Neutrophil (primary cell): Measurements from ENCODE around the gene CD163L1.

ENCODE experiments used
- H3K27ac ChIP-seq: fragments of 200-600 bp; sonication (generic); 2 replicates; pipeline ENCODE4 v1.5.1; 2016; ENCODE audit warnings: mild to moderate bottlenecking, moderate library complexity
- H3K27me3 ChIP-seq: fragments of 200-600 bp; sonication (generic); 2 replicates; pipeline ENCODE4 v1.6.0; 2016; ENCODE audit warnings: mild to moderate bottlenecking
- H3K36me3 ChIP-seq: fragments of 200-600 bp; sonication (generic); 2 replicates; pipeline ENCODE4 v1.5.1; 2017
- H3K4me1 ChIP-seq, 2 experiments: fragments of 200-600 bp in 1 of 2; sonication (generic) in 1 of 2; 1 replicate in 1 of 2; 2 replicates in 1 of 2; pipeline versions ENCODE4 v1.5.1 to v1.6.1; 2013 to 2016; ENCODE audit warnings: low read depth in 1 of 2, low read length in 1 of 2, mild to moderate bottlenecking in 1 of 2, moderate library complexity in 1 of 2; ENCODE audit not compliant: control insufficient read depth in 1 of 2, insufficient read depth in 1 of 2
- H3K4me3 ChIP-seq, 2 experiments: fragments of 200-600 bp in 1 of 2; sonication (generic) in 1 of 2; 1 replicate in 1 of 2; 2 replicates in 1 of 2; pipeline ENCODE4 v1.5.1; 2013 to 2016; ENCODE audit warnings: low read depth in 1 of 2, low read length in 1 of 2, mild to moderate bottlenecking in 1 of 2, moderate library complexity in 1 of 2
- H3K9me3 ChIP-seq: fragments of 200-600 bp; sonication (generic); 2 replicates; pipeline ENCODE4 v1.5.1; 2016
- CTCF ChIP-seq: fragments of 200-600 bp; sonication (generic); IDR thresholded peaks from 2 replicates; pipeline ENCODE4 v1.5.1; 2016; ENCODE audit warnings: antibody characterized with exemption

Gene CD163L1

GRCh38 chr12:7444076-7444475 lies at the start of gene CD163L1:
Gene CD163L1 (minus strand): TSS chr12:7444153. CDS start chr12:7444127, 26 bp downstream.
- no peak for TF ChIP-seq CTCF
- peaks cover 7 to 11% of the 10 kb centered on the region in 2 experiments for H3K4me1 ChIP-seq
- no peaks in the 10 kb centered on the region for H3K36me3 ChIP-seq
- H3K27me3 ChIP-seq, result peaks cover 42% of the 10 kb centered on the region
- no peak within 1 kb of the TSS for H3K4me3 ChIP-seq
- no peaks in the 10 kb centered on the region for H3K9me3 ChIP-seq
- H3K27ac ChIP-seq, result no peak within 1 kb of the TSS

- peaks cover 66% of the 10 kb centered on the region for H3K27me3 ChIP-seq
- no peaks in the 10 kb centered on the region for H3K36me3 ChIP-seq
- no peak for TF ChIP-seq CTCF
Measured at GRCh38 chr12:7493006-7493405, 49.1 kb upstream of the CD163L1 start.

GRCh38 chr12:7486512-7486911 lies 42.6 kb upstream of the CD163L1 start:
- Histone ChIP-seq H3K27me3 (peaks cover 22% of the 10 kb centered on the region), H3K36me3 (no peaks in the 10 kb centered on the region), H3K27ac (no peak overlapping the region), H3K4me3 (no peak overlapping the region), H3K4me1 (no peaks in the 10 kb centered on the region), H3K9me3 (no peaks in the 10 kb centered on the region)
- no peak for TF ChIP-seq CTCF

More at GRCh38 chr12:7493006-7493405, 49.1 kb upstream of the CD163L1 start:
- Histone ChIP-seq H3K4me1 (no peaks in the 10 kb centered on the region), H3K4me3 (no peak overlapping the region), H3K9me3 (no peaks in the 10 kb centered on the region), H3K27ac (no peak overlapping the region)

- no peak overlapping the region for H3K4me3 ChIP-seq
- no peak overlapping the region for H3K27ac ChIP-seq
- H3K4me1 ChIP-seq, result no peaks in the 10 kb centered on the region
- H3K36me3 ChIP-seq, result no peaks in the 10 kb centered on the region
- no peak for TF ChIP-seq CTCF
- H3K9me3 ChIP-seq, result no peaks in the 10 kb centered on the region
- H3K27me3 ChIP-seq, result peaks cover 10% of the 10 kb centered on the region
Measured at GRCh38 chr12:7485095-7485494, 41.1 kb upstream of the CD163L1 start.

- no peak for TF ChIP-seq CTCF
- Histone ChIP-seq H3K4me1 (no peaks in the 10 kb centered on the region), H3K9me3 (no peaks in the 10 kb centered on the region), H3K27me3 (peaks cover 9% of the 10 kb centered on the region), H3K36me3 (no peaks in the 10 kb centered on the region), H3K27ac (no peak overlapping the region), H3K4me3 (no peak overlapping the region)
Measured at GRCh38 chr12:7483343-7483742, 39.4 kb upstream of the CD163L1 start.

- TF ChIP-seq CTCF, result no peak
- H3K27me3 ChIP-seq, result no peaks in the 10 kb centered on the region
- no peaks in the 10 kb centered on the region for H3K9me3 ChIP-seq
- H3K4me3 ChIP-seq, result no peak overlapping the region
- H3K27ac ChIP-seq, result no peak overlapping the region
- H3K4me1 ChIP-seq, result no peaks in the 10 kb centered on the region
- H3K36me3 ChIP-seq, result no peaks in the 10 kb centered on the region
Measured at GRCh38 chr12:7479771-7480170, 35.8 kb upstream of the CD163L1 start.
